ENCODE data around the gene CCDC88C. TPM values are rescaled to one million over a fixed set of nuclear protein-coding genes. Genes with fewer than 3 reads are reported as not detected.

CCDC88C gene
- total RNA-seq, 2 donors from 2014 or later = 103 to 175 TPM

GRCh38 chr14:91342206-91342760, 75.3 kb downstream of the CCDC88C start:
- H3K27me3 Mint-ChIP-seq = no peaks in the 10 kb centered on the region
- H3K9me3 Mint-ChIP-seq = no peaks in the 10 kb centered on the region
- H3K4me3 Mint-ChIP-seq = no peak overlapping the region
- H3K4me1 Mint-ChIP-seq (ENCODE audit: low read depth in 2 of 2) = peaks cover 23 to 39% of the 10 kb centered on the region in 2 donors
- ATAC-seq = no peak
- H3K27ac Mint-ChIP-seq = peak overlapping the region; percentile 44 to 61
- DNase-seq (ENCODE audit: low spot score) = peak; percentile 1
- H3K36me3 Mint-ChIP-seq = no peaks in the 10 kb centered on the region

GRCh38 chr14:91341751-91342154, 75.9 kb downstream of the CCDC88C start:
- no peaks in the 10 kb centered on the region for H3K9me3 Mint-ChIP-seq
- H3K4me1 Mint-ChIP-seq (ENCODE audit: low read depth in 2 of 2) = peaks cover 18 to 33% of the 10 kb centered on the region in 2 donors
- H3K36me3 Mint-ChIP-seq = no peaks in the 10 kb centered on the region
- DNase-seq (ENCODE audit: low spot score) (peak; percentile 15), ATAC-seq (no peak)
- H3K27me3 Mint-ChIP-seq = no peaks in the 10 kb centered on the region
- no peak overlapping the region for H3K4me3 Mint-ChIP-seq
- peak overlapping the region; percentile 44 to 61 for H3K27ac Mint-ChIP-seq

- Mint-ChIP-seq H3K27ac (peak overlapping the region; percentile 44 to 57), H3K9me3 (no peaks in the 10 kb centered on the region), H3K27me3 (no peaks in the 10 kb centered on the region), H3K4me3 (no peak overlapping the region), H3K4me1 (ENCODE audit: low read depth in 2 of 2) (peaks cover 14 to 29% of the 10 kb centered on the region in 2 donors), H3K36me3 (no peaks in the 10 kb centered on the region)
- DNase-seq (ENCODE audit: low spot score) (peak; percentile 16), ATAC-seq (no peak)
These were observed 76.3 kb downstream of the CCDC88C start for GRCh38 chr14:91341334-91341733.

GRCh38 chr14:91339671-91340369, 77.8 kb downstream of the CCDC88C start:
- Mint-ChIP-seq H3K36me3 (no peaks in the 10 kb centered on the region), H3K9me3 (no peaks in the 10 kb centered on the region), H3K27me3 (no peaks in the 10 kb centered on the region), H3K4me3 (no peak overlapping the region), H3K27ac (peak overlapping the region; percentile 14 to 66), H3K4me1 (ENCODE audit: low read depth in 2 of 2) (peaks cover 6 to 29% of the 10 kb centered on the region in 2 donors)
- ATAC-seq (no peak), DNase-seq (ENCODE audit: low spot score) (peak; percentile 53)

GRCh38 chr14:91339076-91339475, 78.5 kb downstream of the CCDC88C start:
- Mint-ChIP-seq H3K27ac (peak overlapping the region in 1 of 2 donors; percentile 66), H3K27me3 (no peaks in the 10 kb centered on the region), H3K9me3 (no peaks in the 10 kb centered on the region), H3K4me3 (no peak overlapping the region), H3K4me1 (ENCODE audit: low read depth in 2 of 2) (peaks cover 4 to 25% of the 10 kb centered on the region in 2 donors), H3K36me3 (no peaks in the 10 kb centered on the region)
- peak; percentile 47 for DNase-seq (ENCODE audit: low spot score)
- no peak for ATAC-seq

GRCh38 chr14:91338379-91338778, 79.2 kb downstream of the CCDC88C start:
- H3K9me3 Mint-ChIP-seq = no peaks in the 10 kb centered on the region
- DNase-seq (ENCODE audit: low spot score) (peak; percentile 2), ATAC-seq (no peak)
- no peak overlapping the region for H3K4me3 Mint-ChIP-seq
- peaks cover 6 to 21% of the 10 kb centered on the region in 2 donors for H3K4me1 Mint-ChIP-seq (ENCODE audit: low read depth in 2 of 2)
- no peaks in the 10 kb centered on the region for H3K27me3 Mint-ChIP-seq
- H3K27ac Mint-ChIP-seq = no peak overlapping the region
- no peaks in the 10 kb centered on the region for H3K36me3 Mint-ChIP-seq

- ATAC-seq = no peak
- peaks cover 11 to 18% of the 10 kb centered on the region in 2 donors for H3K4me1 Mint-ChIP-seq (ENCODE audit: low read depth in 2 of 2)
- no peak overlapping the region for H3K4me3 Mint-ChIP-seq
- H3K9me3 Mint-ChIP-seq = no peaks in the 10 kb centered on the region
- no peaks in the 10 kb centered on the region for H3K27me3 Mint-ChIP-seq
- peak; percentile 44 for DNase-seq (ENCODE audit: low spot score)
- no peak overlapping the region for H3K27ac Mint-ChIP-seq
- H3K36me3 Mint-ChIP-seq = no peaks in the 10 kb centered on the region
These were observed 79.8 kb downstream of the CCDC88C start for GRCh38 chr14:91337699-91338335.

- peaks cover 26 to 27% of the 10 kb centered on the region in 2 donors for H3K4me1 Mint-ChIP-seq (ENCODE audit: low read depth in 2 of 2)
- H3K9me3 Mint-ChIP-seq = no peaks in the 10 kb centered on the region
- no peaks in the 10 kb centered on the region for H3K27me3 Mint-ChIP-seq
- peak overlapping the region in 1 of 2 donors; percentile 47 for H3K27ac Mint-ChIP-seq
- no peaks in the 10 kb centered on the region for H3K36me3 Mint-ChIP-seq
- DNase-seq (ENCODE audit: low spot score) = peak; percentile 44
- ATAC-seq = no peak
- no peak overlapping the region for H3K4me3 Mint-ChIP-seq
These were observed 81.5 kb downstream of the CCDC88C start for GRCh38 chr14:91336093-91336450.

- DNase-seq (ENCODE audit: low spot score) (peak; percentile 47), ATAC-seq (no peak)
- Mint-ChIP-seq H3K9me3 (no peaks in the 10 kb centered on the region), H3K4me3 (no peak overlapping the region), H3K27ac (peak overlapping the region in 1 of 2 donors; percentile 47), H3K4me1 (ENCODE audit: low read depth in 2 of 2) (peaks cover 32 to 33% of the 10 kb centered on the region in 2 donors), H3K27me3 (no peaks in the 10 kb centered on the region), H3K36me3 (no peaks in the 10 kb centered on the region)
These were observed 82.2 kb downstream of the CCDC88C start for GRCh38 chr14:91335191-91336092.

GRCh38 chr14:91333650-91334039, 84.0 kb downstream of the CCDC88C start:
- peak overlapping the region; percentile 88 to 98 for H3K27ac Mint-ChIP-seq
- no peaks in the 10 kb centered on the region for H3K9me3 Mint-ChIP-seq
- DNase-seq (ENCODE audit: low spot score) = no peak
- no peaks in the 10 kb centered on the region for H3K36me3 Mint-ChIP-seq
- H3K4me1 Mint-ChIP-seq (ENCODE audit: low read depth in 2 of 2) = peaks cover 40 to 46% of the 10 kb centered on the region in 2 donors
- H3K4me3 Mint-ChIP-seq = no peak overlapping the region
- H3K27me3 Mint-ChIP-seq = no peaks in the 10 kb centered on the region
- ATAC-seq = no peak

GRCh38 chr14:91332986-91333649, 84.5 kb downstream of the CCDC88C start:
- peak overlapping the region; percentile 88 to 98 for H3K27ac Mint-ChIP-seq
- peaks cover 42 to 46% of the 10 kb centered on the region in 2 donors for H3K4me1 Mint-ChIP-seq (ENCODE audit: low read depth in 2 of 2)
- H3K36me3 Mint-ChIP-seq = no peaks in the 10 kb centered on the region
- ATAC-seq = no peak
- no peaks in the 10 kb centered on the region for H3K27me3 Mint-ChIP-seq
- H3K4me3 Mint-ChIP-seq = peak overlapping the region; percentile 27
- no peaks in the 10 kb centered on the region for H3K9me3 Mint-ChIP-seq
- no peak for DNase-seq (ENCODE audit: low spot score)

- Mint-ChIP-seq H3K27me3 (no peaks in the 10 kb centered on the region), H3K36me3 (no peaks in the 10 kb centered on the region), H3K4me1 (ENCODE audit: low read depth in 2 of 2) (peaks cover 50 to 53% of the 10 kb centered on the region in 2 donors), H3K4me3 (peak overlapping the region; percentile 27), H3K9me3 (no peaks in the 10 kb centered on the region), H3K27ac (peak overlapping the region; percentile 88 to 98)
- DNase-seq (ENCODE audit: low spot score) (no peak), ATAC-seq (no peak)
These were observed 85.2 kb downstream of the CCDC88C start for GRCh38 chr14:91332171-91332985.

Measured in natural killer cell treated with Interleukin-12 subunit alpha and Interleukin-12 subunit beta and Interleukin-15 and Interleukin-18, amount 100 ng/mL, for 72 hours (primary cell).